ENCODE measurements around the gene SCYL2. TPM values are rescaled to one million over a fixed set of nuclear protein-coding genes. Genes with fewer than 3 reads are reported as not detected.

SCYL2 gene
- polyA plus RNA-seq, 3 donors: 16.5 to 25.5 (median 20.4) TPM

GRCh38 chr12:100376161-100376560 lies 109.2 kb downstream of the SCYL2 start:
- no peaks in the 10 kb centered on the region for H3K4me1 ChIP-seq (ENCODE audit: control insufficient read depth in 1 of 2, insufficient read depth in 2 of 2, low read length in 2 of 2)
- H4K20me1 ChIP-seq (ENCODE audit: insufficient read depth, low read length): no peaks in the 10 kb centered on the region
- Mint-ChIP-seq H3K9me3 (peaks cover 0 to 5% (median 0%) of the 10 kb centered on the region in 7 donors), H3K27me3 (ENCODE audit: low read depth in 3 of 3) (peaks cover 5 to 12% (median 5%) of the 10 kb centered on the region in 3 donors), H3K27ac (no peak overlapping the region), H3K36me3 (no peaks in the 10 kb centered on the region), H3K4me1 (no peaks in the 10 kb centered on the region), H3K4me3 (no peak overlapping the region)
- H3K27me3 ChIP-seq (ENCODE audit: control insufficient read depth in 2 of 2, insufficient read depth in 2 of 2, low read length in 2 of 2): no peaks in the 10 kb centered on the region
- no peak overlapping the region for H3K9ac ChIP-seq (ENCODE audit: insufficient read depth, low read length, poor library complexity, severe bottlenecking)
- no peak overlapping the region for H3K4me2 ChIP-seq (replicated peaks; ENCODE audit: extremely low read depth, low read length, poor library complexity, severe bottlenecking)
- no peaks in the 10 kb centered on the region for H3K36me3 ChIP-seq (replicated peaks in 1 of 2; ENCODE audit: control insufficient read depth in 1 of 2, insufficient read depth in 2 of 2, low read length in 2 of 2)
- no peak overlapping the region for H3K27ac ChIP-seq (ENCODE audit: low read depth in 1 of 2, low read length in 2 of 2)
- intact Hi-C loops (cut with micrococcal nuclease): no loop called here
- H3K9me3 ChIP-seq (replicated peaks in 1 of 2; ENCODE audit: control insufficient read depth in 1 of 2, insufficient read depth in 1 of 2, low read length in 2 of 2): no peaks in the 10 kb centered on the region
- 100% methylated on average over 1 of the region's 1 CpG for WGBS (ENCODE audit: insufficient coverage)
- TF ChIP-seq, protein P1, sequence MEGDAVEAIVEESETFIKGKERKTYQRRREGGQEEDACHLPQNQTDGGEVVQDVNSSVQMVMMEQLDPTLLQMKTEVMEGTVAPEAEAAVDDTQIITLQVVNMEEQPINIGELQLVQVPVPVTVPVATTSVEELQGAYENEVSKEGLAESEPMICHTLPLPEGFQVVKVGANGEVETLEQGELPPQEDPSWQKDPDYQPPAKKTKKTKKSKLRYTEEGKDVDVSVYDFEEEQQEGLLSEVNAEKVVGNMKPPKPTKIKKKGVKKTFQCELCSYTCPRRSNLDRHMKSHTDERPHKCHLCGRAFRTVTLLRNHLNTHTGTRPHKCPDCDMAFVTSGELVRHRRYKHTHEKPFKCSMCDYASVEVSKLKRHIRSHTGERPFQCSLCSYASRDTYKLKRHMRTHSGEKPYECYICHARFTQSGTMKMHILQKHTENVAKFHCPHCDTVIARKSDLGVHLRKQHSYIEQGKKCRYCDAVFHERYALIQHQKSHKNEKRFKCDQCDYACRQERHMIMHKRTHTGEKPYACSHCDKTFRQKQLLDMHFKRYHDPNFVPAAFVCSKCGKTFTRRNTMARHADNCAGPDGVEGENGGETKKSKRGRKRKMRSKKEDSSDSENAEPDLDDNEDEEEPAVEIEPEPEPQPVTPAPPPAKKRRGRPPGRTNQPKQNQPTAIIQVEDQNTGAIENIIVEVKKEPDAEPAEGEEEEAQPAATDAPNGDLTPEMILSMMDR (IDR thresholded peaks at IDR 0.05): no peak
- H3K79me2 ChIP-seq (ENCODE audit: insufficient read depth, low read length): no peaks in the 10 kb centered on the region
- no peak for DNase-seq
- no peak overlapping the region for H3K4me3 ChIP-seq (replicated peaks in 1 of 3; ENCODE audit: low read depth in 2 of 3, low read length in 3 of 3)
- no peak overlapping the region for H2AFZ ChIP-seq (ENCODE audit: insufficient read depth, low read depth, low read length, poor library complexity, severe bottlenecking)

GRCh38 chr12:100381379-100381778 lies 114.4 kb downstream of the SCYL2 start:
- H3K4me3 ChIP-seq (replicated peaks in 1 of 3; ENCODE audit: low read depth in 2 of 3, low read length in 3 of 3): no peak overlapping the region
- TF ChIP-seq, protein P1 (IDR thresholded peaks at IDR 0.05): no peak
- Mint-ChIP-seq H3K4me3 (no peak overlapping the region), H3K36me3 (no peaks in the 10 kb centered on the region), H3K27me3 (ENCODE audit: low read depth in 3 of 3) (peaks cover 5 to 7% (median 6%) of the 10 kb centered on the region in 3 donors), H3K4me1 (no peaks in the 10 kb centered on the region), H3K27ac (no peak overlapping the region), H3K9me3 (peaks cover 0 to 2% (median 0%) of the 10 kb centered on the region in 7 donors)
- intact Hi-C loops (cut with micrococcal nuclease): no loop called here
- H3K79me2 ChIP-seq (ENCODE audit: insufficient read depth, low read length): no peaks in the 10 kb centered on the region
- 89% methylated on average over 1 of the region's 2 CpGs for WGBS (ENCODE audit: insufficient coverage)
- H3K9ac ChIP-seq (ENCODE audit: insufficient read depth, low read length, poor library complexity, severe bottlenecking): no peak overlapping the region
- H3K9me3 ChIP-seq (replicated peaks in 1 of 2; ENCODE audit: control insufficient read depth in 1 of 2, insufficient read depth in 1 of 2, low read length in 2 of 2): no peaks in the 10 kb centered on the region
- no peaks in the 10 kb centered on the region for H3K4me1 ChIP-seq (ENCODE audit: control insufficient read depth in 1 of 2, insufficient read depth in 2 of 2, low read length in 2 of 2)
- DNase-seq: no peak
- no peaks in the 10 kb centered on the region for H3K36me3 ChIP-seq (replicated peaks in 1 of 2; ENCODE audit: control insufficient read depth in 1 of 2, insufficient read depth in 2 of 2, low read length in 2 of 2)
- H3K4me2 ChIP-seq (replicated peaks; ENCODE audit: extremely low read depth, low read length, poor library complexity, severe bottlenecking): no peak overlapping the region
- no peaks in the 10 kb centered on the region for H4K20me1 ChIP-seq (ENCODE audit: insufficient read depth, low read length)
- no peak overlapping the region for H3K27ac ChIP-seq (ENCODE audit: low read depth in 1 of 2, low read length in 2 of 2)
- no peaks in the 10 kb centered on the region for H3K27me3 ChIP-seq (ENCODE audit: control insufficient read depth in 2 of 2, insufficient read depth in 2 of 2, low read length in 2 of 2)
- H2AFZ ChIP-seq (ENCODE audit: insufficient read depth, low read depth, low read length, poor library complexity, severe bottlenecking): no peak overlapping the region
